Measurements from ENCODE around the gene CCDC172. TPM values are rescaled to one million over a fixed set of nuclear protein-coding genes. Genes with fewer than 3 reads are reported as not detected.

CCDC172 gene
- total RNA-seq, 1 donor from 2014 or later: not detected

GRCh38 chr10:116324951-116325635 lies 845 bp downstream of the CCDC172 start:
- Histone ChIP-seq H3K27me3 (peaks cover 14% of the 10 kb centered on the region), H3K4me1 (no peaks in the 10 kb centered on the region), H2AFZ (replicated peaks) (peak overlapping the region; percentile 88), H3K4me3 (no peak overlapping the region), H3K36me3 (no peaks in the 10 kb centered on the region), H3K79me2 (ENCODE audit: low read depth) (no peaks in the 10 kb centered on the region), H3K4me2 (no peak overlapping the region), H3K9ac (no peak overlapping the region), H3F3A (ENCODE audit: low read depth) (no peaks in the 10 kb centered on the region), H4K20me1 (ENCODE audit: low read depth) (no peaks in the 10 kb centered on the region), H3K9me3 (ENCODE audit: low read depth) (no peaks in the 10 kb centered on the region), H3K27ac (no peak overlapping the region)
- Mint-ChIP-seq H3K27me3 (ENCODE audit: insufficient read depth, low read depth) (peaks cover 2% of the 10 kb centered on the region), H3K4me3 (no peak overlapping the region), H3K36me3 (no peaks in the 10 kb centered on the region), H3K27ac (no peak overlapping the region), H3K4me1 (no peaks in the 10 kb centered on the region), H3K9me3 (no peaks in the 10 kb centered on the region)
- DNase-seq (ENCODE audit: low spot score): no peak
- TF ChIP-seq, protein P1, sequence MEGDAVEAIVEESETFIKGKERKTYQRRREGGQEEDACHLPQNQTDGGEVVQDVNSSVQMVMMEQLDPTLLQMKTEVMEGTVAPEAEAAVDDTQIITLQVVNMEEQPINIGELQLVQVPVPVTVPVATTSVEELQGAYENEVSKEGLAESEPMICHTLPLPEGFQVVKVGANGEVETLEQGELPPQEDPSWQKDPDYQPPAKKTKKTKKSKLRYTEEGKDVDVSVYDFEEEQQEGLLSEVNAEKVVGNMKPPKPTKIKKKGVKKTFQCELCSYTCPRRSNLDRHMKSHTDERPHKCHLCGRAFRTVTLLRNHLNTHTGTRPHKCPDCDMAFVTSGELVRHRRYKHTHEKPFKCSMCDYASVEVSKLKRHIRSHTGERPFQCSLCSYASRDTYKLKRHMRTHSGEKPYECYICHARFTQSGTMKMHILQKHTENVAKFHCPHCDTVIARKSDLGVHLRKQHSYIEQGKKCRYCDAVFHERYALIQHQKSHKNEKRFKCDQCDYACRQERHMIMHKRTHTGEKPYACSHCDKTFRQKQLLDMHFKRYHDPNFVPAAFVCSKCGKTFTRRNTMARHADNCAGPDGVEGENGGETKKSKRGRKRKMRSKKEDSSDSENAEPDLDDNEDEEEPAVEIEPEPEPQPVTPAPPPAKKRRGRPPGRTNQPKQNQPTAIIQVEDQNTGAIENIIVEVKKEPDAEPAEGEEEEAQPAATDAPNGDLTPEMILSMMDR (IDR thresholded peaks at IDR 0.05): no peak

- Histone ChIP-seq H3K4me1 (no peaks in the 10 kb centered on the region), H3K9me3 (ENCODE audit: low read depth) (no peaks in the 10 kb centered on the region), H3K36me3 (no peaks in the 10 kb centered on the region), H4K20me1 (ENCODE audit: low read depth) (no peaks in the 10 kb centered on the region), H3K27ac (no peak overlapping the region), H3K4me2 (no peak overlapping the region), H3K79me2 (ENCODE audit: low read depth) (no peaks in the 10 kb centered on the region), H3K27me3 (peaks cover 14% of the 10 kb centered on the region), H3F3A (ENCODE audit: low read depth) (no peaks in the 10 kb centered on the region), H3K9ac (no peak overlapping the region), H3K4me3 (no peak overlapping the region), H2AFZ (replicated peaks) (peak overlapping the region; percentile 61)
- H3K4me3 Mint-ChIP-seq: no peak overlapping the region
- no peaks in the 10 kb centered on the region for H3K36me3 Mint-ChIP-seq
- H3K9me3 Mint-ChIP-seq: no peaks in the 10 kb centered on the region
- no peak for DNase-seq (ENCODE audit: low spot score)
- peaks cover 2% of the 10 kb centered on the region for H3K27me3 Mint-ChIP-seq (ENCODE audit: insufficient read depth, low read depth)
- TF ChIP-seq EZH2phosphoT487 (IDR thresholded peaks at IDR 0.05) (no peak), EZH2 (IDR thresholded peaks at IDR 0.05) (no peak)
- TF ChIP-seq, protein P1 (IDR thresholded peaks at IDR 0.05): no peak
- no peak overlapping the region for H3K27ac Mint-ChIP-seq
- no peaks in the 10 kb centered on the region for H3K4me1 Mint-ChIP-seq
Observed at GRCh38 chr10:116325987-116326386, 1.7 kb downstream of the CCDC172 start.

DNA sequence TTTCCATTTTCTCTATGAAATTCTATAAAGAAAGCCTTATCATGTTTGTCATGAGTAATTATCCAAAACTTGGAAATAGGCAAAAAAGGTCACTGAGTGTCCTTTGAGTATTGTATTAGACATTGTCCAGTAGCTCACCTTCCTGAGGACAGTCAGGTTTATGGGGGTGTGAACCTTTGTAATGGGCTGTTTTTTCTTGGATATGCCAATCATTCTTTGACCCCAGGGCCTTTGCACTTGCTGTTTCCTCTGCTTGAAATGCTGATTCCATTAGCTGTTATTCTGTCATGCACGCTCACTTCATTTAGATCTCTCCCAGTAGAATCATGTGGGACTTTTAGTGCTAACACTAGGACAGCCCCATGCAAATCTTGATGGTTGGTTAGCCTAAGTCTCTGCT lies 4.9 kb downstream of the CCDC172 start:
- no peak for DNase-seq (ENCODE audit: low spot score)
- H3K27me3 Mint-ChIP-seq (ENCODE audit: insufficient read depth, low read depth): peaks cover 2% of the 10 kb centered on the region
- TF ChIP-seq, protein P1 (IDR thresholded peaks at IDR 0.05): no peak
- TF ChIP-seq EZH2phosphoT487 (IDR thresholded peaks at IDR 0.05) (no peak), EZH2 (IDR thresholded peaks at IDR 0.05) (no peak)
- Histone ChIP-seq H3K4me1 (no peaks in the 10 kb centered on the region), H3K9me3 (ENCODE audit: low read depth) (no peaks in the 10 kb centered on the region), H4K20me1 (ENCODE audit: low read depth) (no peaks in the 10 kb centered on the region), H3K27me3 (peaks cover 14% of the 10 kb centered on the region), H3K36me3 (no peaks in the 10 kb centered on the region), H3K4me2 (no peak overlapping the region), H3K4me3 (no peak overlapping the region), H3K9ac (no peak overlapping the region), H3K79me2 (ENCODE audit: low read depth) (no peaks in the 10 kb centered on the region), H2AFZ (replicated peaks) (no peak overlapping the region), H3K27ac (no peak overlapping the region), H3F3A (ENCODE audit: low read depth) (no peaks in the 10 kb centered on the region)
- no peaks in the 10 kb centered on the region for H3K4me1 Mint-ChIP-seq
- H3K27ac Mint-ChIP-seq: no peak overlapping the region
- no peaks in the 10 kb centered on the region for H3K9me3 Mint-ChIP-seq
- no peaks in the 10 kb centered on the region for H3K36me3 Mint-ChIP-seq
- no peak overlapping the region for H3K4me3 Mint-ChIP-seq
